HCT116 (cell line): ENCODE data around the gene MINDY4.

Experiments
- ATF3 ChIP-seq: IDR thresholded peaks from 2 replicates; pipeline ENCODE4 v1.6.1; 2012
- CTCF ChIP-seq, 3 experiments: fragments of 200-600 bp in 1 of 3; sonication (generic) in 1 of 3; IDR thresholded peaks in 2 of 3; conservative IDR thresholded peaks in 1 of 3; 2 replicates each; pipeline ENCODE4 v1.5.1; 2012 to 2017; ENCODE audit warnings: low read depth in 2 of 3, low read length in 2 of 3, antibody characterized with exemption in 1 of 3, borderline replicate concordance in 1 of 3, control low read depth in 1 of 3, mild to moderate bottlenecking in 1 of 3, mixed read lengths in 1 of 3, mixed run types in 1 of 3, moderate library complexity in 1 of 3; ENCODE audit not compliant: insufficient read depth in 1 of 3
- EZH2 ChIP-seq: fragments of 200-600 bp; sonication (generic); IDR thresholded peaks from 2 replicates; pipeline ENCODE4 v1.6.1; 2017; ENCODE audit warnings: antibody characterized with exemption, mixed run types
- EZH2phosphoT487 ChIP-seq: fragments of 200-600 bp; IDR thresholded peaks from 2 replicates; pipeline ENCODE4 v1.6.1; 2018; ENCODE audit warnings: antibody characterized with exemption, borderline replicate concordance
- FOSL1 ChIP-seq: IDR thresholded peaks from 2 replicates; pipeline ENCODE4 v1.6.1; 2012; ENCODE audit warnings: low read depth
- POLR2A ChIP-seq: IDR thresholded peaks from 2 replicates; pipeline ENCODE4 v1.7.0; 2011; ENCODE audit warnings: borderline replicate concordance; ENCODE audit not compliant: insufficient read depth, insufficient read length; ENCODE audit errors: extremely low read depth
- POLR2AphosphoS5 ChIP-seq: IDR thresholded peaks from 2 replicates; pipeline ENCODE4 v1.6.1; 2011; ENCODE audit warnings: mild to moderate bottlenecking, low read depth, low read length, moderate library complexity
- RAD21 ChIP-seq: IDR thresholded peaks from 2 replicates; pipeline ENCODE4 v1.6.1; 2012; ENCODE audit warnings: low read depth, mild to moderate bottlenecking
- REST ChIP-seq: IDR thresholded peaks from 2 replicates; pipeline ENCODE4 v1.6.1; 2012; ENCODE audit warnings: low read depth
- SIN3A ChIP-seq: IDR thresholded peaks from 2 replicates; pipeline ENCODE4 v1.6.1; 2012; ENCODE audit warnings: low read depth
- SP1 ChIP-seq: IDR thresholded peaks from 2 replicates; pipeline ENCODE4 v1.6.1; 2012; ENCODE audit warnings: low read depth
- YY1 ChIP-seq: IDR thresholded peaks from 2 replicates; pipeline ENCODE4 v1.6.1; 2011; ENCODE audit warnings: low read length, low read depth, moderate library complexity, mild to moderate bottlenecking; ENCODE audit not compliant: insufficient replicate concordance; ENCODE audit errors: extremely low read depth
- ZFX ChIP-seq: fragments of 450-650 bp; IDR thresholded peaks from 2 replicates; pipeline ENCODE4 v1.6.1; 2017

- no peak for TF ChIP-seq YY1
- no peak for TF ChIP-seq POLR2AphosphoS5
- TF ChIP-seq EZH2, result no peak
- no peak for TF ChIP-seq ATF3
- TF ChIP-seq CTCF (IDR thresholded peaks at IDR 0.05 in 2 of 3, conservative IDR thresholded peaks at IDR 0.05 in 1 of 3; ENCODE audit: borderline replicate concordance in 1 of 3, insufficient read depth in 1 of 3, low read depth in 2 of 3, low read length in 2 of 3), result no peak
- TF ChIP-seq SP1, result no peak
- TF ChIP-seq ZFX, result no peak
- TF ChIP-seq EZH2phosphoT487, result no peak
- TF ChIP-seq REST, result no peak
- TF ChIP-seq FOSL1, result no peak
- TF ChIP-seq POLR2A, result no peak
- TF ChIP-seq SIN3A, result no peak
- no peak for TF ChIP-seq RAD21
Observed at GRCh38 chr7:30855936-30856335, 84.7 kb downstream of the MINDY4 start.
